Gastrocnemius medialis (tissue), 4 donors: ENCODE data around the gene ASTN1.

Source experiments
- POLR2A ChIP-seq, 2 donors: fragments of 450-650 bp; IDR thresholded peaks; one replicate each; pipeline ENCODE4 v1.6.1; 2017; ENCODE audit warnings: antibody characterized with exemption in 2 of 2, mild to moderate bottlenecking in 2 of 2, moderate library complexity in 2 of 2
- TF ChIP-seq, protein P1 (sequence below), 5 experiments: fragments of 450-650 bp in 3 of 5; fragments of 200-600 bp in 2 of 5; sonication (generic) in 2 of 5; IDR thresholded peaks in 4 of 5; conservative IDR thresholded peaks in 1 of 5; 1 replicate in 4 of 5; 2 replicates in 1 of 5; pipeline ENCODE4 v1.5.1; 2016 to 2019; ENCODE audit warnings: antibody characterized with exemption in 5 of 5, mild to moderate bottlenecking in 3 of 5, moderate library complexity in 3 of 5

DNA sequence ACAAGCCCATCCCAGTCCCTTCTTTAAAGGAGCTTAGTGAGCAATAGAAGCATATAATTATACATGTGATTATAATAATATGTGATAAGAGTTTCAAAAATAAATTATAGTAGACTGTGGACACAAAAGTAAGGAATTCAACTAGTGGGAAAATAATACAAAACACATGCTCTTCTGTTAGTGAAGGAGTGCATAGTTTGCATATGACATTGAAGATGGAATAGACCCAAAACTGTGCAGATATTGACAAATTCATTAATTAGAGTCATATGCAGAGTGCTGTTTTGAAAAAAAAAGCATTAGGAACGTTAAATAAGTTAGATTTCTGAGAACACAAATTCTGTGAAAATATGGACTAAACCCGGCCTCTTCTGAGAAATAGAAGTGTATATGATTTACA lies 278.8 kb downstream of the ASTN1 start:
- TF ChIP-seq, protein P1, sequence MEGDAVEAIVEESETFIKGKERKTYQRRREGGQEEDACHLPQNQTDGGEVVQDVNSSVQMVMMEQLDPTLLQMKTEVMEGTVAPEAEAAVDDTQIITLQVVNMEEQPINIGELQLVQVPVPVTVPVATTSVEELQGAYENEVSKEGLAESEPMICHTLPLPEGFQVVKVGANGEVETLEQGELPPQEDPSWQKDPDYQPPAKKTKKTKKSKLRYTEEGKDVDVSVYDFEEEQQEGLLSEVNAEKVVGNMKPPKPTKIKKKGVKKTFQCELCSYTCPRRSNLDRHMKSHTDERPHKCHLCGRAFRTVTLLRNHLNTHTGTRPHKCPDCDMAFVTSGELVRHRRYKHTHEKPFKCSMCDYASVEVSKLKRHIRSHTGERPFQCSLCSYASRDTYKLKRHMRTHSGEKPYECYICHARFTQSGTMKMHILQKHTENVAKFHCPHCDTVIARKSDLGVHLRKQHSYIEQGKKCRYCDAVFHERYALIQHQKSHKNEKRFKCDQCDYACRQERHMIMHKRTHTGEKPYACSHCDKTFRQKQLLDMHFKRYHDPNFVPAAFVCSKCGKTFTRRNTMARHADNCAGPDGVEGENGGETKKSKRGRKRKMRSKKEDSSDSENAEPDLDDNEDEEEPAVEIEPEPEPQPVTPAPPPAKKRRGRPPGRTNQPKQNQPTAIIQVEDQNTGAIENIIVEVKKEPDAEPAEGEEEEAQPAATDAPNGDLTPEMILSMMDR (IDR thresholded peaks at IDR 0.05 in 4 of 5, conservative IDR thresholded peaks at IDR 0.05 in 1 of 5) = no peak
- no peak for TF ChIP-seq POLR2A (IDR thresholded peaks at IDR 0.05)
